M059J (cell line): ENCODE results near the gene RALB. TPM values are rescaled to one million over a fixed set of nuclear protein-coding genes. Genes with fewer than 3 reads are reported as not detected.
"Not testable (repeated sequence)": the region's sequence is repeated elsewhere in the genome, so short reads cannot be mapped to it uniquely, and the experiment has no call there.

Source experiments
- DNase-seq: peaks from one replicate; pipeline ENCODE4 v3.0.0-alpha.2; 2012; ENCODE audit warnings: low read depth
- total RNA-seq: library from RNA; depleted of rRNA; stranded (reverse); fragments of >200 nt; shearing (Covaris generic); gene quantifications from 2 replicates; pipeline ENCODE4 v1.2.3, GENCODE V29; 2014

The RALB gene
- total RNA-seq, 1 experiment from 2014 or later, result 92.1 TPM

- DNase-seq, result no peak
Measured at GRCh38 chr2:120224735-120225548, 27.7 kb upstream of the RALB start.

- DNase-seq, result no peak
Measured at GRCh38 chr2:120225549-120226065, 27.0 kb upstream of the RALB start.

GRCh38 chr2:120226316-120226715, 26.3 kb upstream of the RALB start:
- no peak for DNase-seq

GRCh38 chr2:120227111-120227991, 25.3 kb upstream of the RALB start:
- DNase-seq, result peak; percentile 44

- peak; percentile 48 for DNase-seq
Measured at GRCh38 chr2:120228503-120228902, 24.1 kb upstream of the RALB start.

GRCh38 chr2:120229341-120229740, 23.3 kb upstream of the RALB start:
- no peak for DNase-seq

GRCh38 chr2:120230515-120231471, 21.9 kb upstream of the RALB start:
- DNase-seq, result peak; percentile 32

GRCh38 chr2:120231564-120231973, 21.1 kb upstream of the RALB start:
- DNase-seq, result no peak

- peak; percentile 86 for DNase-seq
Measured at GRCh38 chr2:120231974-120232635, 20.5 kb upstream of the RALB start.

- DNase-seq, result no peak
Measured at GRCh38 chr2:120233292-120233691, 19.4 kb upstream of the RALB start.

GRCh38 chr2:120235158-120235557, 17.5 kb upstream of the RALB start:
- DNase-seq, result not testable (repeated sequence)

GRCh38 chr2:120235681-120236080, 17.0 kb upstream of the RALB start:
- no peak for DNase-seq

GRCh38 chr2:120236316-120236715, 16.3 kb upstream of the RALB start:
- no peak for DNase-seq

- DNase-seq, result no peak
Measured at GRCh38 chr2:120236791-120237190, 15.9 kb upstream of the RALB start.

GRCh38 chr2:120237491-120237902, 15.2 kb upstream of the RALB start:
- DNase-seq, result peak; percentile 97

- DNase-seq, result peak; percentile 95
Measured at GRCh38 chr2:120238728-120239487, 13.7 kb upstream of the RALB start.

- peak; percentile 95 for DNase-seq
Measured at GRCh38 chr2:120239488-120240287, 13.0 kb upstream of the RALB start.

GRCh38 chr2:120240901-120241429, 11.7 kb upstream of the RALB start:
- no peak for DNase-seq

GRCh38 chr2:120241684-120242083, 11.0 kb upstream of the RALB start:
- DNase-seq, result no peak
